Left ventricle myocardium inferior (tissue), 1 donor: ENCODE results near the gene KLRK1. TPM values are rescaled to one million over a fixed set of nuclear protein-coding genes. Genes with fewer than 3 reads are reported as not detected.
A peak's percentile ranks its signal among the peaks of the same experiment; 100 is the strongest.

Source experiments
- DNase-seq: peaks from one replicate; pipeline ENCODE4 v3.0.0-alpha.2; 2020
- H3K27ac ChIP-seq: fragments of 200-600 bp; replicated peaks from 2 replicates; pipeline ENCODE4 v1.8.0; 2021
- H3K27me3 ChIP-seq: fragments of 200-600 bp; 2 replicates; pipeline ENCODE4 v1.8.0; 2021; ENCODE audit warnings: low read depth
- H3K36me3 ChIP-seq: fragments of 200-600 bp; 2 replicates; pipeline ENCODE4 v1.8.0; 2021
- H3K4me1 ChIP-seq: fragments of 200-600 bp; 2 replicates; pipeline ENCODE4 v1.8.0; 2021
- H3K4me3 ChIP-seq: fragments of 200-600 bp; 2 replicates; pipeline ENCODE4 v1.8.0; 2021; ENCODE audit warnings: mild to moderate bottlenecking, moderate library complexity
- H3K9me3 ChIP-seq: fragments of 200-600 bp; replicated peaks from 2 replicates; pipeline ENCODE4 v1.8.0; 2021
- intact Hi-C: fragments of 100-400 bp; cut with micrococcal nuclease; formaldehyde crosslinking; loops from one replicate; pipeline ENCODE4 v1.11.0; 2022
- total RNA-seq: library from RNA; stranded (reverse); fragmentation: NEBNext Ultra II Directional; extraction: Animal tissue kit (Norgen Biotek cat#: 25700); gene quantifications from one replicate; pipeline ENCODE4 v1.2.1, GENCODE V29; 2021
- TF ChIP-seq, protein P1 (sequence below): fragments of 200-600 bp; IDR thresholded peaks from 2 replicates; pipeline ENCODE4 v1.8.0; 2021; ENCODE audit warnings: antibody characterized with exemption, mild to moderate bottlenecking, borderline replicate concordance
- donor health status: DM: no; HTN: yes; CAD: no; lungs with severe emphysema.

The KLRK1 gene
- total RNA-seq, 1 donor from 2014 or later, result 0.36 TPM

DNA sequence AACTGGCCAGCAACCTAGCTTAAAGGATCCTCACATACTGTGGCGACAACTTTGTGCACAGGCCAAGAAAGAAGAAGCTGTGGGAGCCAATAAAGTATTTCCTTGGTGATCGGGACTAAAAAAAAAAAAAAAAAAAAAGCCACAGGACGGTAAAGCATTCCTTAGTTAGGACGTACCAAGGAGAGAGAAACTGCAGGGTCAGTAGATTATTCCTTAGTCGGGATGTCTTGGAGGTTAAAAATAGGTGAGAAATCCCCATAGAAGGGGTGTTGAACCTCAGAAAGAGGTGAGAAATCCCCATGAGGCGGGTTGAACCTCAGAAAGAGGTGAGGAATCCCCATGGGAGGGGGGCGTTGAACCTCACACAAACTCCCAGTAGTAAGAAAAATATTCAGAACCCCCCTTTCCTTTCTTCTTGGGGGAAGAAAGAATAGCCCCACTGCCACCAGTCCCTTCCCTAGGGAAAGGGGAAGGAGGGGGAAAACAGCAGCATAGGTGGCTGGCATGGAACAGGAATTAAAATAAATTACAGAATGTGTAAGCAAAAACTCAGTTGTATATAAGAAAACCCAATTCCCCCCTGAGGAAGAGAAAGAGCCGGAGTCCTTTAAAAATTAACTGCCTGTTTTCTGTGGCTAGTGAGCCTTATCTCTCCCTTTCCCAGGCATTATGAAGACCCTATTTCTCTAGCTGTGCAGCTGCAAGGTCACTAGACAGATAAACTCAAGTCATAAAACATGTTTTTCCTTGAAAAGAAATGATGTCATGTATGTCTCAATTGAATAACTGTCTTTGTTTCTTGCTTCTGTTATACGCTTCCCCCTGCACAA is 26.8 kb downstream of the KLRK1 start:
- H3K4me1 ChIP-seq, result peaks cover 45% of the 10 kb centered on the region
- H3K4me3 ChIP-seq, result peak overlapping the region; percentile 75
- no peak for DNase-seq
- H3K27ac ChIP-seq, result peak overlapping the region; percentile 96
- no peaks in the 10 kb centered on the region for H3K9me3 ChIP-seq
- intact Hi-C loops, result no loop called here
- TF ChIP-seq, protein P1, sequence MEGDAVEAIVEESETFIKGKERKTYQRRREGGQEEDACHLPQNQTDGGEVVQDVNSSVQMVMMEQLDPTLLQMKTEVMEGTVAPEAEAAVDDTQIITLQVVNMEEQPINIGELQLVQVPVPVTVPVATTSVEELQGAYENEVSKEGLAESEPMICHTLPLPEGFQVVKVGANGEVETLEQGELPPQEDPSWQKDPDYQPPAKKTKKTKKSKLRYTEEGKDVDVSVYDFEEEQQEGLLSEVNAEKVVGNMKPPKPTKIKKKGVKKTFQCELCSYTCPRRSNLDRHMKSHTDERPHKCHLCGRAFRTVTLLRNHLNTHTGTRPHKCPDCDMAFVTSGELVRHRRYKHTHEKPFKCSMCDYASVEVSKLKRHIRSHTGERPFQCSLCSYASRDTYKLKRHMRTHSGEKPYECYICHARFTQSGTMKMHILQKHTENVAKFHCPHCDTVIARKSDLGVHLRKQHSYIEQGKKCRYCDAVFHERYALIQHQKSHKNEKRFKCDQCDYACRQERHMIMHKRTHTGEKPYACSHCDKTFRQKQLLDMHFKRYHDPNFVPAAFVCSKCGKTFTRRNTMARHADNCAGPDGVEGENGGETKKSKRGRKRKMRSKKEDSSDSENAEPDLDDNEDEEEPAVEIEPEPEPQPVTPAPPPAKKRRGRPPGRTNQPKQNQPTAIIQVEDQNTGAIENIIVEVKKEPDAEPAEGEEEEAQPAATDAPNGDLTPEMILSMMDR, result no peak
- H3K27me3 ChIP-seq, result no peaks in the 10 kb centered on the region
- H3K36me3 ChIP-seq, result no peaks in the 10 kb centered on the region

DNA sequence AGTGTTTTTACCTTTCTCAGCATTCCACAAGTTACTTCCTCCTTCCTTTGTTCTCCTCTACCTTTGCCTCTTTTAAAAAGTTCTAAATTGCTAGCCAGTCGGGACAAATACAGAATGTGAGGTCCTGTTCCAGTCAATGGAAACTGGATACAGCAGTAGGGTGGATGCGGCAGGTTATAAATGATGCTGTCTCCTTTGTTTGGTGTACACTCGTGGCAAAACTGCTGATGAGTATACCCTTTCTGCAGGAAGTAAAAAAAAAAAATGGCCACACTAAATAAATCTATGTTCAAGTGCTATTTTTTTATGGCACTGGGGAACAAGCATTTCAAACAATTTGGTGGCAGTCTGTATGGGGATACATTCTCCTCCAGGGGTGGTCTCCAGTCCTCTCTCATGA is 27.5 kb downstream of the KLRK1 start:
- Histone ChIP-seq H3K4me3 (no peak overlapping the region), H3K36me3 (no peaks in the 10 kb centered on the region), H3K9me3 (no peaks in the 10 kb centered on the region), H3K27me3 (no peaks in the 10 kb centered on the region), H3K4me1 (peaks cover 45% of the 10 kb centered on the region), H3K27ac (no peak overlapping the region)
- TF ChIP-seq, protein P1, result no peak
- DNase-seq, result no peak
- intact Hi-C loops, result no loop called here

DNA sequence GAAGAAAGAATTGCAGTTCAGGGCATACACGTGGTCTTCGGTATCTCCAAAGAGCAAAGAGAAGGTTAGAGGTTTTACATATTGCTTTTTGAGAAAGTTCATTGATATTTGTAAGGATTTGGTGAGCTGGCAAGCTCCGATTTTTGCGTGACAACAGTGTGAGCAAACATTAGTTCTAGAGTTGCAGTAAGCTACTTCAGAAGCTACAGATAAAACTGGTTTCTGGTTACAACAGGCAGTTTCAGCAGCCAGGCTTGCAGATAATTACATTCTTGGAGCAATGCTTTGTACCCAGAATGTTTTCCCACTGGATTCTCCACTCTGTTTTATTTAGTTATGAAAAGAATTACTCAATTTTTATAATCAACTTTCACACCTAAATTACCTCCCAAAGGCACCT is 28.2 kb downstream of the KLRK1 start:
- DNase-seq, result no peak
- intact Hi-C loops, result no loop called here
- TF ChIP-seq, protein P1, result no peak
- Histone ChIP-seq H3K27me3 (no peaks in the 10 kb centered on the region), H3K27ac (no peak overlapping the region), H3K9me3 (no peaks in the 10 kb centered on the region), H3K36me3 (no peaks in the 10 kb centered on the region), H3K4me3 (no peak overlapping the region), H3K4me1 (peaks cover 42% of the 10 kb centered on the region)

DNA sequence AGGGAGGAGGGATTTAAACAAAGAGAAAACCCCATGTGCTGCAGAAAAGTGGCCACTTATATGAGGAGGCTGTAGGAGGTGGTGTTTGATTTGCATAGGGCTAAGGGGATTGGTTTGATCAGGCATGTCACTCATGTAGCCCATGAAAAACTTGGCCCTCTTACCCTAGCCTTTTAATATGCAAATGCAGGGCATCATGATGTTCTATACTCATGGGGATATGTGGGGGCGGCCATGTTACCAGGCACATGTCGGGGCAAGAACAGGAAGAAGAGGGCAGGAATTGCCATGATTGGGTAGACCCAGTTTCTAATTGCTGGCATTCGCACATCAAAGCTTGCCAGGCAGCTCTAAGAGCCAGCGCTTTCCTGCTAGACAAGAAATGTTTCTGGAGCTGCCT is 28.8 kb downstream of the KLRK1 start:
- TF ChIP-seq, protein P1, result no peak
- Histone ChIP-seq H3K27me3 (no peaks in the 10 kb centered on the region), H3K4me3 (no peak overlapping the region), H3K27ac (no peak overlapping the region), H3K4me1 (peaks cover 36% of the 10 kb centered on the region), H3K36me3 (no peaks in the 10 kb centered on the region), H3K9me3 (no peaks in the 10 kb centered on the region)
- DNase-seq, result no peak
- intact Hi-C loops, result no loop called here

DNA sequence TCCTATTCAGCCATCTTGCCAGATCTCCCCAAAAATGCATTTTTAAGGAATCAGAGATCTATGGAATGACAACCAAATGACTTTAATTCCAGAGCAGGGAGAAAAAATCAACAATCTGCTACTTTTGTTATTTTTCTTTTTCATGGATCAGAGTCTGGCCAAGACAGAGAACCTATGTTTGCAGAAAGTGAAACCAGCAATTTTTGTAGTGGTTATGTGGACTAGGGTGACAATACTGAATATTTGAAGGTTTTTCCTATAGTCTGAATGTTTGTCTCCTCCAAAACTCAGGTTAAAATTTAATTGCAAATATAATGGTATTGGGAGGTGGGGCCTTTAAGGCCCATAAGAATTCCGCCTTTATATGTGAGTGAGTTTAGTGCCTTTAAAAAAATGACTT is 30.9 kb downstream of the KLRK1 start:
- H3K4me1 ChIP-seq, result peaks cover 20% of the 10 kb centered on the region
- no peaks in the 10 kb centered on the region for H3K36me3 ChIP-seq
- H3K27ac ChIP-seq, result no peak overlapping the region
- H3K4me3 ChIP-seq, result no peak overlapping the region
- no peaks in the 10 kb centered on the region for H3K27me3 ChIP-seq
- no peaks in the 10 kb centered on the region for H3K9me3 ChIP-seq
- no peak for DNase-seq
- TF ChIP-seq, protein P1, result no peak
- intact Hi-C loops, result no loop called here
